Measurements from ENCODE around the gene CD8B.

DNA sequence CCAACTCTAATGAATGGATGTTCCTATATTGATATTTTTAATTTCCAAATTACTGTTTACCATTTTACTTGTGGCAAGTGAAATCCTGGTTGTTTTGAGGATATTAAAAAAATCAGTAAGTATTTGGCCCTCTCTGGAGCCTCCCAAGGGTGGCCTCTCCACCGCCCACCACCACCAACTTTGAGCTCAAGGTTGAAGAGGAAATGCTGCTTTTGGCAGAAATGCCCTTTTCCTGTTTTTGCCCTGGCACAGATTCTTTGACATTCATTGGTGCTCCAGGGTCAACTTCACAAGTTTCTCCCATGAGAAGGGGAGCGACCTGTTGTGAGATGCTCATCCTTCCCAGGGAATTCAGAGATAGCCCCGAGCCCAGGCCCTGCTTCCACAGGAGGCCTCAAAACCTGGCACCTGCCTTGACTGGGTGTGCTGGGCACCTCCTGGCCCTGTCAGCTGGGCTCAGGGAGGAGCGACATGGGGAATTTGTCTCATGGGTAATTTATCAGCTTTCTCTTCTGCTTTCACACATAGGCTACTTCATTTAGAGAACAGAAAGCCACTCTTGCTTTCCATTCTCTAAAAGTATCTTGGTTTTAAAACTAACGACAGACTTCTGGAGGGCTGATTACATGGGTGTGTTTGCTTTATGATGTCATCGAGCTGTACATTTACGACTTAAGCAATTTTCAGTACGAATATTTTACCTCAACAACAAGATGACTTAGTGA lies 77.9 kb downstream of the CD8B start:
- TF ChIP-seq SMC3 (conservative IDR thresholded peaks at IDR 0.05; ENCODE audit: poor library complexity) (no peak), RAD21 (conservative IDR thresholded peaks at IDR 0.05) (no peak), EZH2 (IDR thresholded peaks at IDR 0.05; ENCODE audit: borderline replicate concordance, insufficient read depth, low read length, poor library complexity, severe bottlenecking) (no peak), EP300 (conservative IDR thresholded peaks at IDR 0.05; ENCODE audit: poor library complexity, severe bottlenecking) (no peak), TAF1 (IDR thresholded peaks at IDR 0.05; ENCODE audit: low read depth) (no peak), POLR2AphosphoS5 (IDR thresholded peaks at IDR 0.05) (no peak), MXI1 (conservative IDR thresholded peaks at IDR 0.05; ENCODE audit: poor library complexity, severe bottlenecking) (no peak)
- TF ChIP-seq, protein P1, sequence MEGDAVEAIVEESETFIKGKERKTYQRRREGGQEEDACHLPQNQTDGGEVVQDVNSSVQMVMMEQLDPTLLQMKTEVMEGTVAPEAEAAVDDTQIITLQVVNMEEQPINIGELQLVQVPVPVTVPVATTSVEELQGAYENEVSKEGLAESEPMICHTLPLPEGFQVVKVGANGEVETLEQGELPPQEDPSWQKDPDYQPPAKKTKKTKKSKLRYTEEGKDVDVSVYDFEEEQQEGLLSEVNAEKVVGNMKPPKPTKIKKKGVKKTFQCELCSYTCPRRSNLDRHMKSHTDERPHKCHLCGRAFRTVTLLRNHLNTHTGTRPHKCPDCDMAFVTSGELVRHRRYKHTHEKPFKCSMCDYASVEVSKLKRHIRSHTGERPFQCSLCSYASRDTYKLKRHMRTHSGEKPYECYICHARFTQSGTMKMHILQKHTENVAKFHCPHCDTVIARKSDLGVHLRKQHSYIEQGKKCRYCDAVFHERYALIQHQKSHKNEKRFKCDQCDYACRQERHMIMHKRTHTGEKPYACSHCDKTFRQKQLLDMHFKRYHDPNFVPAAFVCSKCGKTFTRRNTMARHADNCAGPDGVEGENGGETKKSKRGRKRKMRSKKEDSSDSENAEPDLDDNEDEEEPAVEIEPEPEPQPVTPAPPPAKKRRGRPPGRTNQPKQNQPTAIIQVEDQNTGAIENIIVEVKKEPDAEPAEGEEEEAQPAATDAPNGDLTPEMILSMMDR (IDR thresholded peaks at IDR 0.05; ENCODE audit: poor library complexity, severe bottlenecking), result no peak
- TF ChIP-seq, protein P2, sequence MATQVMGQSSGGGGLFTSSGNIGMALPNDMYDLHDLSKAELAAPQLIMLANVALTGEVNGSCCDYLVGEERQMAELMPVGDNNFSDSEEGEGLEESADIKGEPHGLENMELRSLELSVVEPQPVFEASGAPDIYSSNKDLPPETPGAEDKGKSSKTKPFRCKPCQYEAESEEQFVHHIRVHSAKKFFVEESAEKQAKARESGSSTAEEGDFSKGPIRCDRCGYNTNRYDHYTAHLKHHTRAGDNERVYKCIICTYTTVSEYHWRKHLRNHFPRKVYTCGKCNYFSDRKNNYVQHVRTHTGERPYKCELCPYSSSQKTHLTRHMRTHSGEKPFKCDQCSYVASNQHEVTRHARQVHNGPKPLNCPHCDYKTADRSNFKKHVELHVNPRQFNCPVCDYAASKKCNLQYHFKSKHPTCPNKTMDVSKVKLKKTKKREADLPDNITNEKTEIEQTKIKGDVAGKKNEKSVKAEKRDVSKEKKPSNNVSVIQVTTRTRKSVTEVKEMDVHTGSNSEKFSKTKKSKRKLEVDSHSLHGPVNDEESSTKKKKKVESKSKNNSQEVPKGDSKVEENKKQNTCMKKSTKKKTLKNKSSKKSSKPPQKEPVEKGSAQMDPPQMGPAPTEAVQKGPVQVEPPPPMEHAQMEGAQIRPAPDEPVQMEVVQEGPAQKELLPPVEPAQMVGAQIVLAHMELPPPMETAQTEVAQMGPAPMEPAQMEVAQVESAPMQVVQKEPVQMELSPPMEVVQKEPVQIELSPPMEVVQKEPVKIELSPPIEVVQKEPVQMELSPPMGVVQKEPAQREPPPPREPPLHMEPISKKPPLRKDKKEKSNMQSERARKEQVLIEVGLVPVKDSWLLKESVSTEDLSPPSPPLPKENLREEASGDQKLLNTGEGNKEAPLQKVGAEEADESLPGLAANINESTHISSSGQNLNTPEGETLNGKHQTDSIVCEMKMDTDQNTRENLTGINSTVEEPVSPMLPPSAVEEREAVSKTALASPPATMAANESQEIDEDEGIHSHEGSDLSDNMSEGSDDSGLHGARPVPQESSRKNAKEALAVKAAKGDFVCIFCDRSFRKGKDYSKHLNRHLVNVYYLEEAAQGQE (IDR thresholded peaks at IDR 0.05; ENCODE audit: borderline replicate concordance), result no peak

Data from neural cell (in vitro differentiated cells).